Activated CD8-positive, alpha-beta memory T cell treated with anti-CD3 and anti-CD28 coated beads, Interleukin-2, amount 50 U/mL, for 1 hour (primary cell): ENCODE results near the gene RNF39.
"Not testable (repeated sequence)": the region's sequence is repeated elsewhere in the genome, so short reads cannot be mapped to it uniquely, and the experiment has no call there.

Source experiments
- DNase-seq: peaks from one replicate; pipeline ENCODE4 v3.0.0-alpha.2; 2020; ENCODE audit errors: extremely low read depth

Gene RNF39

GRCh38 chr6:30075094-30075789 is at the start of gene RNF39:
RNF39 (minus strand) TSS chr6:30075769; CDS start chr6:30075585, 184 bp downstream.
- DNase-seq: no peak

- no peak for DNase-seq
Measured at GRCh38 chr6:30122515-30122914, 46.9 kb upstream of the RNF39 start.

- DNase-seq: no peak
Measured at GRCh38 chr6:30121446-30122366, 46.1 kb upstream of the RNF39 start.

DNA sequence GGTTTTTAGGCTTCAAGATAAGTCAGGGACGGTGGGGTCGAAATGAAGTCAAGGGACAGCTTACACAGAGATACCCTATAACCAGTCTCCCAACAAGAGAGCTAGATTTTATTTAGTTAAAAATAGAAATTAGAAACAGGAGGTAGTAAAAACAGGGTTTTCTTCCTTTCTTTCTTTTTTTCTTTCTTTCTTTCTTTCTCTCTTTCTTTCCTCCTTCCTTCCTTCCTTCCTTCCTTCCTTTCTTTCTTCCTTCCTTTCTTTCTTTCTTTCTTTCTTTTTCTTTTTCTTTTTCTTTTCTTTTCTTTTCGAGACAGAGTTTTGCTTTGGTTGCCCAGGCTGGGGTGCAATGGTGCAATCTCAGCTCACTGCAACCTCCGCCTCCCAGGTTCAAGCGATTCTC is 43.1 kb upstream of the RNF39 start:
- DNase-seq: not testable (repeated sequence)

- no peak for DNase-seq
Measured at GRCh38 chr6:30116724-30117123, 41.2 kb upstream of the RNF39 start.

GRCh38 chr6:30113841-30114240 is 38.3 kb upstream of the RNF39 start:
- DNase-seq: no peak

DNA sequence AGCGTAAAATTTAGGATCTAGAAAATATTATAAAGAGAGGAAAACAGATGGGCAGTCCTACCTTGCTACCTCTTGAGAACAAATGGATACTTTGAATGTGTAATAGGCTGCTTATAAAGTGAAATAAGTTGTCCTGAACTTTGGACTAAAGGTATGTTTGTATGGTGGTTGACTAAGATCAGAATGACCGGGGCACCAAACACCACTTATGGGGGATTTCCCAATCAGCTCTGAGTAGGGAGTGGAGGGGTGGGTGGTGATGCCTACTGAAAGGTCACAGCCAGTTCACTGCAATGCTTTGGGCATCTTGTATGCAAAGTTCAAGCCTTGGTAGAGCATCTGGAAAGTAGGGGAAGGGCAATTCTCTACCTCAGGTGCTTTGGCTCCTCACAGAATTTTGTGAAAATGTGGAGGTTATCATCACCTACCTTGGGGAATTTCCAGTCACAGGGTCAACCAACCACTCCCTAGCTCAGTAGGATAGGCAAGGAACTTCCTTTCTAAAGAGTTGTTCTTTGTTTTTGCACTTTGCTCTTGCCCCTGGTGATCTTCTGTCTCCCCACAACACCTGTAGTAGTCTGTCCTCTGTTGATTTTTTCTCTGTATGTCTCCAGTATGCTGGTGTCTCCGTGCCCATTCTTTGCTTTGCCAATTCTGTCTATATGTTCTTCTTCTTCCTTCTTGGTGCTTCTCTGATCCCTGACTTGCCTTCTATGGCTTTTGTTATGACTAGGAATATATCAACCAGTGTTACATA is 37.6 kb upstream of the RNF39 start, which contains the start of gene TRIM31:
Gene TRIM31, minus strand, starts transcription at position 88 of the 757 bp plus-strand sequence. CDS start 285 bp downstream, outside the sequence.
- no peak for DNase-seq

GRCh38 chr6:30112402-30112994 is 36.9 kb upstream of the RNF39 start:
- DNase-seq: no peak

GRCh38 chr6:30111266-30111856 is 35.8 kb upstream of the RNF39 start:
- DNase-seq: no peak

DNA sequence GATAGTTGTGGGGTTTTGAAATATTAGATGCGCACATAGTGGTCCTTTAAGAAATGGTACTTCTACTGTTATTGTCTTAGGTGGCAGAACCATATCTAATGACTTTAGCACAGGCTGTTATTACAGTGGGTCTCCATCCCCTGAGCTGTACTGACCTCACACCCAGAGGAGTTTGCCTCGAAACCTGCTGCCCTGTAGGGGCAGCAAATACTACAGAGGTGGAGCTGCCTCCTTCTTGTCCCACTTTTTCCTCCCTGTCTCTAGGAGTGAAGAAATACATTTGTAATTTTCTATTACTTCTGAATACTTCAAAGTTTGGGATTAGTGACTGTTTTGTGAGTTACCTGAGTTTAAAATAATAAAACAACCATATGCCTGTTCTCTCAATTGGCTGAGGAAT is 29.1 kb upstream of the RNF39 start:
- no peak for DNase-seq

DNA sequence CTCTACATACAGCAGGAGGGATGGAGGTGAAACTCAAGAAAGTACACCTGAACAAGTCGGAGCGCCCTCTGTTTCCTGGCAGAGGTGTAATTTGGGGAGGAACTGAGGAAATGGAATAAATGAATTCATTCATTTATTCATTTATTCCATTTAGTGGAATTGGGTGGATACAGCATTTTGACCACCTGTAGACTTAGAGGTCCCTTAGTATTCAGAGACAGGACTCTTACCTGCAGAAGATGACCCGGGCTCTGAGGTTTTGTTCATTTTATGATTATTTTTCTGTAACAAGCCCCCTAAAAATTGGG is 28.3 kb upstream of the RNF39 start:
- DNase-seq: no peak

DNA sequence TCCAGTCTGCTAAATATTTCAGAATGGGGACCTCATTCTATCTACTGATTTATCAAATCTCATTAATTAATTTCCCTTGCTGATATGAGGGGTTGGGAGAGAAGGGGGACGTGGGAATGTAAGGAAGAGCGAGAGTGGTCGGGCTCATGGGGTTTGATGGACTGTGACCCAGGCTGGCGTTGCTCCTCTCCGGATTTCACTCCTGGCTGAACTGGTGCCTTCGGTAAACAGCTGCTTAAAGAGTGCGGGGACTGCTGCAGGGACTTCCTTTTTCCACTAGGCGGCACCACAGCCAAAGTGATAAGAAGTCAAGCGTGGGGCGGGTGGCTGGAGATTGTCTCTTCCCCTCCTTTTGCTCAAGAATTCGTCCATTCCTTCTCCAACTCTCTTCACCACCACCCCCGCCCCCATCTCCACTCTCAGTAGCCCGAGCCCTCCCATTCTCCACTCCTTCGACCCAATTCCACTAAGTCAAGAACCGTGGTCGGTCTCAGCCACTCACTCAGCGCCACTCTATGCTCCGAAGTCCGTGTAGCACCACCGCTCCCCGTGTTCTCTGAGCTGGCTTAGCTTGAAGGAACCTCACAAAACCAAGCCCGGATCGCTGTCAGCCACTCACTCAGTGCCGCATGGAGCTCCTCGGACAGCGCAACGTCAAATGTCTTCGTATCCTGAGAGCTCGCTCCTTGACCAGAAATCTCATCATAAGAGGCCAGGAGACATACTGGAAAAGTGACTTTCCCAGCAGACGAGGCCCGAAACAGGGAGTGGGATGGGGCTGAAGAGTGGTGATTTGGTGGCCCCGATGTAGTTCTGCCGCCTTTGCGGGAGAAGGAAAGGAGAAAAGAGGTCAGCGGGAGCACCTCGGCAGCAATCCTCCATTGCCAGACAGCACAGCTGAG is 27.7 kb upstream of the RNF39 start:
- peak; percentile 55 for DNase-seq

DNA sequence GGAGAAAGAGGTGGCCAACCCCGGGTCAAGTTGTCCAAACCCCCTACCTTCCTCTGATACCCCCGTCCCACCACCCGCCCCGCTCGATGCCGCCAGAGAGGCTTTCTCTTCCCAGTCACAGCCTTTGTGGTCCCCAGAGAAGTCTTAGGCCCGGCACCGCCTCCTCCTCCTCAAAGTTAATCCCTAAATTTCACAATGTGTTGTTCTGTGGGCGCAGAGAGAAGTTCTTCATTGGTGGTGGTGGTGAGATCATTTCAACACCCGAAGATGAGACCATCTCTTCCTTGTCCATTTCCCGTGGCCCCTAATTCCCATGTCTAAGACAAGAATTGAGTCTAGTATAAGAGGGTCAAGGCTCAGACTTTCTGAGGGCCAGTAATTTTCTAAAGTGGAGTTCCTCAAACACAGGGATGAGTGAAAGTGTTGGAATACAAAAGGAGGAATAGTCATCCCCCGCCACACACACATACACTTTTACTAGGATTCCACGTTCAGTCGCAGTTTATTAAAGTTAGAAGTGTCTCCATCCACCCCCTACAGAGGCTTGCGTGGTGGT is 26.9 kb upstream of the RNF39 start:
- no peak for DNase-seq

- no peak for DNase-seq
Measured at GRCh38 chr6:30101444-30102413, 26.2 kb upstream of the RNF39 start.

DNA sequence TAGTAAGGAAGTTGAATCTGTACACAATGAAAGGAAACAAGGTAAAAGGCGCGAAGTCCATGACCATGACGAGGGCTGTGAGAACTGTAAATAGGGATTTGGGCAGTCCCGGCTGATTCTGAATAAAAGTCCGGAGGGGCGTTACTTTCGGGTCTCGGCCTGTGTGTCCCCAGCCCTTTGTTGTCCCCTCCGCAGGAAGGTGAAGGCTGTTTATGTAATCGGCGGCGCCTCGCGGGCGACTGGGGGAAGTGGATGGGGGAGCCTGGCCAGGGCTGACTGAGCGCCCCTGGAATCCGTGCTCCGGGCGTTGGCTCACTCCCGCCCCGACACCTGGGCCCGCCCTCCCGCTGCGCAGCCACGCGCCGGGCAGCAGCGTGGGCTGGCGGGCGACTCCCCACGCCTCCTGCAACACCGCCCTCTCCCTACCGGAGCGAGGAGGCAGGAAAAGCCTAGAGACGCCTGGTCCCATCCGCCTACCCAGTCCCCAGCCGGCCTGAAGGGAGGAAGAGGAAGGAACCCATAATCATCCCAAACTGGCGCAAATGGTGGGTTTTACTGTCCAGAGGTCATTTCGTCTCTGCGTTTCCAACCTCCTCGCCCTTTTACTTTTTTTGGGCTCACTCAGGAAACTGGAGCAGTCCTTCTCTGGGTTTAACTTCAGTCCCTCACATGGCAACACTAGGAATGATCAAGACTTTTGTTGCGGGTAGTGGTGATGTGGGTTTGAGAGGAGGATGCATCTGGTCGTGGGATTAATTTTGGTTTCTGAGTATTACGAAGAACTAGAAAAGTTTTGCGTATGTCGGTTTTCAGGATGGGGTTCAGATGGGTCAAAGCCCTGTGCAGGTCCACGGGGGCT is 25.2 kb upstream of the RNF39 start:
- no peak for DNase-seq

- no peak for DNase-seq
Measured at GRCh38 chr6:30100154-30100553, 24.6 kb upstream of the RNF39 start.

DNA sequence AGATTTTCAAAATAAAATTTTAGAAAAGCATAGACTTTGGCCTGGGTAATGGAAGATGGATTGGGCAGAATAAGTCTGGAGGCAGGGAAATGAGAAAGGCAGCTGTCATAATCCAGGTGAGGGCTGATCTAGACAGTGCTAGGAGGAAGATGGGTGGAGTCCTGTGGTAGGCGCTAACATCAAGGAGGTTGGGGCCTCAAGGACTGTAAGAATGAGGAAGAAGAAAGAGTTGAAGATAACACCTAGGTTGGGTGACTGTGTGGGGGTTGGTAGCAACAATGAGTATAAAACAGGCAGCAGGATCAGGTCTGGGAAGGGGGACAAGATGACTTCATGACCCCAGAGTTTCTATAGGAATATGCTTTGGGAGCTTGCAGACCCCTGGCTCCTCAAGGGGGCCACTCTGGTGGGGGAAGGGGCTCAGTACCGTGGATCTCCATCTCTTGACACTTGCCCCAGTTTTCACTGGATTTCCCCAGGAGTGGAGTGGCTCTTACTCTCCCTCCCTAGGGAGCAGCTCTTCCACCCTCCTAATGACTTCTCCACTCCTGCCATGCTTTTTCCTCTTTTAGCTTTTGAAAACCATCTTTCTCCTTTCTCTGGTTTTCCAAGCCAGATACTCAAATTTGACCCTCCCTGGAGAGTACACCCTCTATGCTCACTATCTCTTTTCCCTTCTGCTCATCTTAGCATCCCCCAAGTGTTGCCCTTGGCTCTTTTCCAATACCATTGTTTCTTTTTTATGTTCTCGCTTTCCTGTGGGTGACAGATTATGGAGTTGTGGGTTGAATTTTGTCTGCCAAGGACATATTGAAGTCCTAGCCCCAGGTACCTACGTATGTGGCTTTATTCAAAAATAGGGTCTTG is 22.6 kb upstream of the RNF39 start:
- no peak for DNase-seq
